Smooth muscle cell (in vitro differentiated cells): ENCODE results near the gene TYW1. TPM values are rescaled to one million over a fixed set of nuclear protein-coding genes. Genes with fewer than 3 reads are reported as not detected.
"Not testable (repeated sequence)": the region's sequence is repeated elsewhere in the genome, so short reads cannot be mapped to it uniquely, and the experiment has no call there.

Experiments used
- DNase-seq: peaks from one replicate; lab custom pipeline; 2025; ENCODE audit not compliant: unreplicated experiment; lab: John Stamatoyannopoulos, UW
- H2AFZ ChIP-seq: fragments of 200-600 bp; sonication (generic); 2 replicates; pipeline ENCODE4 v1.6.0; 2016; ENCODE audit warnings: antibody characterized with exemption, low read depth, mild to moderate bottlenecking
- H3F3A ChIP-seq: fragments of 200-600 bp; sonication (generic); 2 replicates; pipeline ENCODE4 v1.6.0; 2017; ENCODE audit warnings: antibody characterized with exemption, low read depth
- H3K27ac ChIP-seq: fragments of 200-600 bp; sonication (generic); 2 replicates; pipeline ENCODE4 v1.5.1; 2016; ENCODE audit warnings: low read depth, mild to moderate bottlenecking
- H3K27me3 ChIP-seq: fragments of 200-600 bp; sonication (generic); 2 replicates; pipeline ENCODE4 v1.6.1; 2016; ENCODE audit warnings: low read depth, mild to moderate bottlenecking
- H3K36me3 ChIP-seq: fragments of 200-600 bp; sonication (generic); 2 replicates; pipeline ENCODE4 v1.5.1; 2016; ENCODE audit warnings: low read depth
- H3K4me1 ChIP-seq: fragments of 200-600 bp; sonication (generic); 2 replicates; pipeline ENCODE4 v1.5.1; 2016; ENCODE audit warnings: low read depth
- H3K4me2 ChIP-seq: fragments of 200-600 bp; sonication (generic); 2 replicates; pipeline ENCODE4 v1.6.0; 2016; ENCODE audit warnings: mild to moderate bottlenecking
- H3K4me3 ChIP-seq: fragments of 200-600 bp; sonication (generic); 2 replicates; pipeline ENCODE4 v1.5.1; 2016; ENCODE audit warnings: mild to moderate bottlenecking
- H3K79me2 ChIP-seq: fragments of 200-600 bp; sonication (generic); 2 replicates; pipeline ENCODE4 v1.6.0; 2016; ENCODE audit warnings: low read depth, mild to moderate bottlenecking
- H3K9ac ChIP-seq: fragments of 200-600 bp; sonication (generic); 2 replicates; pipeline ENCODE4 v1.6.0; 2016; ENCODE audit warnings: low read depth
- H3K9me3 ChIP-seq: fragments of 200-600 bp; sonication (generic); replicated peaks from 2 replicates; pipeline ENCODE4 v1.5.1; 2016; ENCODE audit warnings: low read depth
- H4K20me1 ChIP-seq: fragments of 200-600 bp; sonication (generic); 2 replicates; pipeline ENCODE4 v1.6.0; 2016; ENCODE audit warnings: low read depth
- WGBS: methylation state at CpG from one replicate; pipeline ENCODE4 v1.1.7; 2016; ENCODE audit warnings: low lambda C conversion rate; 5-methylcytosine and 5-hydroxymethylcytosine counted together
- polyA plus RNA-seq: library from polyadenylated mRNA; unstranded; fragments of >200 nt; fragmentation: Nextera tagmentation; extraction: Ambion mirVana; gene quantifications from 2 replicates; pipeline ENCODE4 v1.2.1, GENCODE V29; 2016
- total RNA-seq: library from RNA; depleted of rRNA; stranded (reverse); fragments of >200 nt; gene quantifications from 2 replicates; pipeline ENCODE4 v1.2.3, GENCODE V29; 2014

TYW1 gene
- total and polyA plus RNA-seq, 2 experiments from 2014 or later: 12.4 to 42.5 TPM

DNA sequence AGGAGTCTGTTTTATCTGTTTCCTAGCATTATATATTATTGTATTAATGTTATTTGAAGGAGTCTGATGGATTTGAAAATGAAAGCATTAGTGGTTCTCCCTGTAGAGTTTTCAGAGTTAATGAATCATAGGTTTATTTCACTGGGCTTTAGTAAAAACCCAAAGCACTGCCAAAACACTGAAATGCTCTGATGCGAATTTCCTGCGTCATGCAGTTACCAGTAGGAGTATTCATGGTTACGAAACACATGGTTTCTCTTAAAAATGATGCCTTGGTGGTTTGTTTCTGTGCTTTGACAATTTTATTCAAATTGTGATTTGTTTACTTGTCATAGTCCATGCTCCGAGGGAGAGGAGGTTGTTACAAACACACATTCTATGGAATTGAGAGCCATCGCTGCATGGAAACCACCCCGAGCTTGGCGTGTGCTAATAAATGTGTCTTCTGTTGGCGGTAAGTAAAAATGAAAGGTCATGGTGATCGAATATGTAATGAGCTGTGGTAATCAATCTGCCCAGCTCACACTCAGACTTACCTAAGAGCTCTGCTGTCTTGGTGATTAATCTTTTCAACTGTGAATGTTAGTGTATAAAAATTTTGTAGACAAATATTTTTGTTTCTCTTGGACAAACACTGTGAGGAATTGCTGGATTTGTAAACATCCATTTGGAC, 70.5 kb downstream of the TYW1 start:
- not testable (repeated sequence) for H3K9me3 ChIP-seq, H3K27me3 ChIP-seq, H3K4me3 ChIP-seq, H3K27ac ChIP-seq, H3K4me1 ChIP-seq, DNase-seq, H3K4me2 ChIP-seq, H3F3A ChIP-seq, H3K9ac ChIP-seq, H3K79me2 ChIP-seq, H3K36me3 ChIP-seq, H4K20me1 ChIP-seq, H2AFZ ChIP-seq
- 81% methylated on average over 9 of the region's 9 CpGs for WGBS

DNA sequence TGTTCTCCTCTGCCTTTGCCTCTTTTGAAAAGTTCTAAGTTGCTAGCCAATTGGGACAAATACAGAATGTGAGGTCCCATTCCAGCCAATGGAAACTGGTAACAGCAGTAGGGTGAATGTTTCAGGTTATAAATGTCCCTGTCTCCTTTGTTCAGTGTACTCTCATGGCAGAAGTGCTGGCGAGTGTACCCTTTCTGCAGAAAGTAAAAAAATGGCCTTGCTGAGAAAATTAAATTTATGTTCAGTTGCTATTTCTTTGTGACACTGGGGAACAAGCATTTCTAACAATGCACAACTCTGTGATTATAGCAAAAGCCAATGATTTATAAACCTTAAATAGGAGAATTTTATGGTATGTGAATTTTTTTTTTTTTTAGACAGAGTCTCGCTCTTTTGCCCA, 79.5 kb downstream of the TYW1 start:
- not testable (repeated sequence) for H3K27me3 ChIP-seq, H3K79me2 ChIP-seq, H3K4me2 ChIP-seq, H3K27ac ChIP-seq, H3F3A ChIP-seq, H3K36me3 ChIP-seq, H3K9ac ChIP-seq, H3K4me3 ChIP-seq, H4K20me1 ChIP-seq, H3K9me3 ChIP-seq, DNase-seq, H3K4me1 ChIP-seq, H2AFZ ChIP-seq
- WGBS: 96% methylated on average over 2 of the region's 2 CpGs

DNA sequence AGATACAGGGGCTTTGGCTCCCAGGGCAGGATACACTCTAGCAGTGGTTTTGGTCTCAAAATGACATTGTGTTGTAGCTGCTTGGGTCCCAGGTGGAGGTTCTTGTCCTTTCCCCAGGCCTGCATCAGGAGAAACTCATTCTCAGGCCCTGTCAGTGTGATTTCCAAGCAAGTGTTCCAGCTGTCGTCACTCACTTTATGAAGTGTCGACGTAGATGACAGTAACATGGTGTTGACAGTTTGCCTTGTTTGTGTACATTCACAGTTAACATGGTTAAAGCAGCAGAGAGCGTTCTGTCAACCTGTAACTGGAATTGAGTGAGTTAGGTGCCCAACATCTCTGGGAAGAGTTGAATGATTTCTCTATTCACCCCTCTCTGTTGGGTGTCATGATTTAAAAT, 86.2 kb downstream of the TYW1 start:
- not testable (repeated sequence) for H3K27ac ChIP-seq, DNase-seq, H4K20me1 ChIP-seq, H3K4me3 ChIP-seq, H3K4me1 ChIP-seq, H3K36me3 ChIP-seq, H3K27me3 ChIP-seq, H3K4me2 ChIP-seq, H3F3A ChIP-seq, H2AFZ ChIP-seq, H3K9me3 ChIP-seq, H3K9ac ChIP-seq, H3K79me2 ChIP-seq
- 83% methylated on average over 4 of the region's 4 CpGs for WGBS

DNA sequence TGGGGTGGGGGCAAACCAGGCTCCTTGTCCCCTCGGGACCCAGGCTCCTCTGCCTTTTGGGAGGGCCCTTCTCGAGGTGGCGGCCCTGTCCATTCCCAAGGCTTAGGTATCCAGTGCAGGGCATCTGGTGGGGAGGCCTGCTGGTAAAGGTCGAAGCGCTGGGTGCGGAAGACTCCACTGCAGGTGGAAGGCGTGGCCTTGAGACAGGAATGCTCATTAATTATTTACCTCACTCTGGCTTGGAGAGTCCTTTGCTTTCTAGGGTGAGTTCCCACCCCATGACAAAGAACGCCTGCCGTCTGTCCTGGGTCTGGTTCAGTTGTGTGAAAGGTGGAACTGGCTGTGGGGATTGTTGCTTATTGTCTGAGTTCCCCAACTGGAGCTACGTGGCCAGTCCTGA, 92.6 kb downstream of the TYW1 start:
- not testable (repeated sequence) for H3K9me3 ChIP-seq, DNase-seq, H3K4me2 ChIP-seq, H2AFZ ChIP-seq, H3K4me1 ChIP-seq, H3K27ac ChIP-seq, H3K4me3 ChIP-seq, H4K20me1 ChIP-seq, H3K79me2 ChIP-seq, H3K9ac ChIP-seq, H3F3A ChIP-seq, H3K36me3 ChIP-seq, H3K27me3 ChIP-seq
- 90% methylated on average over 10 of the region's 10 CpGs for whole genome bisulfite sequencing

DNA sequence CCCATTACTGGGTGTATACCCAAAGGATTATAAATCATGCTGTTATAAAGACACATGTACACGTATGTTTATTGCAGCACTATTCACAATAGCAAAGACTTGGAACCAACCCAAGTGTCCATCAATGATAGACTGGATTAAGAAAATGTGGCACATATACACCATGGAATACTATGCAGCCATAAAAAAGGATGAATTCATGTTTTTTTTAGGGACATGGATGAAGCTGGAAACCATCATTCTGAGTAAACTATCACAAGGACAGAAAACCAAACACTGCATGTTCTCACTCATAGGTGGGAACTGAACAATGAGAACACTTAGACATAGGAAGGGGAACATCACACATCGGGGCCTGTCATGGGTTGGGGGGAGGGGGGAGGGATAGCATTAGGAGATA, 94.4 kb downstream of the TYW1 start:
- not testable (repeated sequence) for H4K20me1 ChIP-seq
- WGBS: 94% methylated on average over 1 of the region's 2 CpGs

DNA sequence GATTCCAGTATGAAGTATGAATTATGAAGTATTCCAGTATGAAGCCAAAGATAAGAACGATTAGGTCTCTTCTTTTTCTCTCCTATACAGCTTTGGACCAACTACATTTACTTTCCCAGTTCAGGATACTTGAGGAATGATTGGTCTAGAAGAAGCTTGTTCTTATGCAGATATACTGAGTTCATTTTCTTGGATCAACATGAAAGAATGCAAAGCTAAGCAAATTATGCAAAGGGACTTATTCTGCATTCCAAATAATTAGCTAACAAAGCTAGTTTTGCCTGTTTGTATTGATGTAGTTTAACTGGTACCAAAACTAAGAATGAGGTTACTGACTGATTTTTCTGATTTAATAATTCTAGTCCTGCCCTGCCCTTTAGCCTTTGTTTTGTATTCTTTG, 101.4 kb downstream of the TYW1 start:
- 80% methylated on average over 1 of the region's 1 CpG for WGBS
- H3K36me3 ChIP-seq, H3K9ac ChIP-seq, H3K4me3 ChIP-seq, H4K20me1 ChIP-seq, H3K27ac ChIP-seq, H3K4me2 ChIP-seq, DNase-seq, H3K27me3 ChIP-seq, H2AFZ ChIP-seq, H3K9me3 ChIP-seq, H3F3A ChIP-seq, H3K4me1 ChIP-seq, H3K79me2 ChIP-seq: not testable (repeated sequence)

More for the DNA sequence above, 94.4 kb downstream of the TYW1 start:
- H3K36me3 ChIP-seq, H2AFZ ChIP-seq, H3K27ac ChIP-seq, H3K4me1 ChIP-seq, H3K9me3 ChIP-seq, H3K4me2 ChIP-seq, H3K4me3 ChIP-seq, DNase-seq, H3K79me2 ChIP-seq, H3F3A ChIP-seq, H3K27me3 ChIP-seq, H3K9ac ChIP-seq: not testable (repeated sequence)

DNA sequence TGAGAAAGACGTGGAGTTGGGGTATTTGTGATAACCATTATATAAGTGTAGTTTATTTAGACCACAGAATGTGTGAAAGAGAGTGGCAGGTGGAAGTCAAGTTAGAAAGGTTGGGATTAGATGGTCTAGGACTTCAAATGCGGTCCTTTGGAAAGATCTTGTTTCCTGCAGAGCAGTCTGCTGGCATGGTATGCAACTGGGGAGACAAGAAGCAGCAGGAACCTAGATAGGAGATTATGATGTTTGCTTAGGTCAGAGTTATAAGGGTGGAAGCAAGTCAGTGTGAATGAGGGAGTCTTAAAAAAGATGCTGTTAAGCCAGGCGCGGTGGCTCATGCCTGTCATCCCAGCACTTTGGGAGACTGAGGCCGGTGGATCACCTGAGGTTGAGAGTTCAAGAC, 102.8 kb downstream of the TYW1 start:
- H3K27me3 ChIP-seq, H3K4me3 ChIP-seq, H3F3A ChIP-seq, H3K9ac ChIP-seq, H3K36me3 ChIP-seq, H4K20me1 ChIP-seq, H3K9me3 ChIP-seq, H3K79me2 ChIP-seq, DNase-seq, H2AFZ ChIP-seq, H3K4me2 ChIP-seq, H3K4me1 ChIP-seq, H3K27ac ChIP-seq: not testable (repeated sequence)
- 93% methylated on average over 5 of the region's 5 CpGs for WGBS

DNA sequence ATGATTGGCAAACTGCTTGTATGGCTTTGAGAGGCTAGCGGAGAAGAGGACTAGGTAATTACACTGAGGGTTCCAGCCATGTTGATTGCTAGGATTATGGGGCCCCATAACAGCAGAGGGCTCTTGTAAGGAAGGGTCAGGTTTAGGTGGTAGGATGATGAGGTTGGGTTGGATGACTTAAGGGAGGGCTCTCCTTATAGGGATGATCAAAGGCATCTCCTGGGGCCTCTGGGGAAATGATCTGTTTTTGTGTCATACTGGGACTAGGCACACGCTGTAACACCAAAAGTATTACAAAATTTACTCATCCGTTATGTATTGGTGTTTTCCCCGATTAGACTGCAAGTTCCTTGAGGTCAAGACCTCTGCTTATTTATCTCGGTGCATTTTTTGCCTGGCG, 103.4 kb downstream of the TYW1 start:
- H3K9me3 ChIP-seq, H3K79me2 ChIP-seq, H3K27ac ChIP-seq, H3K9ac ChIP-seq, H3K4me2 ChIP-seq, H3K4me1 ChIP-seq, H3K27me3 ChIP-seq, H3K36me3 ChIP-seq, DNase-seq, H3K4me3 ChIP-seq, H4K20me1 ChIP-seq, H3F3A ChIP-seq, H2AFZ ChIP-seq: not testable (repeated sequence)
- WGBS: over 99% methylated on average over 6 of the region's 6 CpGs
